ENCODE measurements around the gene GNG11. TPM values are rescaled to one million over a fixed set of nuclear protein-coding genes. Genes with fewer than 3 reads are reported as not detected.

Gene GNG11
- total RNA-seq, 8 experiments from 2014 or later, result 0.35 to 17.4 (median 1.4) TPM

- H3K4me1 ChIP-seq (replicated peaks in 1 of 2), result no peaks in the 10 kb centered on the region
Measured at GRCh38 chr7:93964813-93965212, 43.3 kb downstream of the GNG11 start.

GRCh38 chr7:93968911-93969620 lies 47.5 kb downstream of the GNG11 start:
- ATAC-seq (replicated peaks in 6 of 8), result no peak
- 29 to 100% (median 87%) methylated on average over 1 to 2 of the region's 2 CpGs; no CpG with 5 or more reads in 2 of the 10 experiments for WGBS, 10 experiments

More at GRCh38 chr7:93964813-93965212, 43.3 kb downstream of the GNG11 start:
- no peak overlapping the region for H3K27ac ChIP-seq
- in situ Hi-C loops (cut with MboI; ENCODE audit: low pct_unique_long_range_greater_than_20kb in 2 of 9, low sequenced_read_pairs in 9 of 9, unreplicated experiment in 9 of 9), result no loop called here
- no peak overlapping the region for H3K4me3 ChIP-seq
- ATAC-seq (replicated peaks in 6 of 8), result no peak
- WGBS, 10 experiments, result 7 to 91% (median 61%) methylated on average over 1 to 3 of the region's 3 CpGs

GRCh38 chr7:93972029-93972725 lies 50.6 kb downstream of the GNG11 start:
- WGBS, 10 experiments, result 34 to 100% (median 73%) methylated on average over 1 to 6 of the region's 6 CpGs
- in situ Hi-C loops (cut with MboI; ENCODE audit: low pct_unique_long_range_greater_than_20kb in 2 of 9, low sequenced_read_pairs in 9 of 9, unreplicated experiment in 9 of 9), result no loop called here
- Histone ChIP-seq H3K4me1 (replicated peaks in 1 of 2) (no peaks in the 10 kb centered on the region), H3K27ac (no peak overlapping the region), H3K4me3 (no peak overlapping the region)
- no peak for ATAC-seq (replicated peaks in 6 of 8)

More at GRCh38 chr7:93968911-93969620, 47.5 kb downstream of the GNG11 start:
- in situ Hi-C loops (cut with MboI; ENCODE audit: low pct_unique_long_range_greater_than_20kb in 2 of 9, low sequenced_read_pairs in 9 of 9, unreplicated experiment in 9 of 9), result no loop called here
- Histone ChIP-seq H3K4me3 (no peak overlapping the region), H3K4me1 (replicated peaks in 1 of 2) (no peaks in the 10 kb centered on the region), H3K27ac (no peak overlapping the region)

GRCh38 chr7:93973134-93973533 lies 51.6 kb downstream of the GNG11 start:
- no peak overlapping the region for H3K4me3 ChIP-seq
- WGBS, 10 experiments, result 0 to 88% (median 80%) methylated on average over 1 of the region's 1 CpG; no CpG with 5 or more reads in 3 of the 10 experiments
- H3K4me1 ChIP-seq (replicated peaks in 1 of 2), result no peaks in the 10 kb centered on the region
- H3K27ac ChIP-seq, result no peak overlapping the region
- in situ Hi-C loops (cut with MboI; ENCODE audit: low pct_unique_long_range_greater_than_20kb in 2 of 9, low sequenced_read_pairs in 9 of 9, unreplicated experiment in 9 of 9), result no loop called here
- ATAC-seq (replicated peaks in 6 of 8), result no peak

- 15 to 90% (median 71%) methylated on average over 2 to 7 of the region's 7 CpGs for WGBS, 10 experiments
- no peak overlapping the region for H3K4me3 ChIP-seq
- ATAC-seq (replicated peaks in 6 of 8), result no peak
- H3K27ac ChIP-seq, result no peak overlapping the region
- in situ Hi-C loops (cut with MboI; ENCODE audit: low pct_unique_long_range_greater_than_20kb in 2 of 9, low sequenced_read_pairs in 9 of 9, unreplicated experiment in 9 of 9), result no loop called here
- H3K4me1 ChIP-seq (replicated peaks in 1 of 2), result no peaks in the 10 kb centered on the region
Measured at GRCh38 chr7:93977211-93977950, 55.8 kb downstream of the GNG11 start.

Other genes starting within 250 kb of the GNG11 start
- gene TFPI2, start 31.0 kb upstream of the GNG11 start, total RNA-seq, result 1,000 to 10,000 TPM in 1 of 8 experiments, 100 to 1,000 TPM in 2, 10 to 100 TPM in 1, 1 to 10 TPM in 1, under 1 TPM in 3; 0.23 to 4,336 (median 16.4) TPM
- gene GNGT1, start 15.2 kb upstream of the GNG11 start, total RNA-seq, result 1 to 10 TPM in 3 of 8 experiments, under 1 TPM in 1, not detected in 4; 0.67 to 2.3 (median 1.8) TPM
- gene BET1, start 82.6 kb downstream of the GNG11 start, total RNA-seq, result 10 to 100 TPM; 15.9 to 46.0 (median 29.9) TPM

Measured in motor neuron (in vitro differentiated cells).